PC-9 (cell line): Measurements from ENCODE around the gene BCL11A. TPM values are rescaled to one million over a fixed set of nuclear protein-coding genes. Genes with fewer than 3 reads are reported as not detected.

ENCODE experiments used
- BruUV-seq: library from RNA; stranded (reverse); fragments of 400-500 nt; replicated peaks from 2 replicates; lab custom pipeline; 2021; lab: Mats Ljungman, UMichigan
- CTCF ChIA-PET: fragments of 300-600 bp; sonication (Branson Sonifier 250); formaldehyde crosslinking; loops from one replicate; lab custom pipeline; 2022; ENCODE audit warnings: antibody characterized with exemption; lab: Charles Lee
- POLR2A ChIA-PET: fragments of 300-600 bp; sonication (Branson Sonifier 250); formaldehyde crosslinking; loops from one replicate; lab custom pipeline; 2022; ENCODE audit warnings: antibody characterized with exemption; ENCODE audit not compliant: unreplicated experiment; lab: Charles Lee
- DNase-seq, 2 experiments: peaks; one replicate each; pipeline versions ENCODE4 v3.0.0 to v3.0.0-alpha.2; 2015 to 2022; ENCODE audit warnings: mixed read lengths in 1 of 2
- H2AFZ ChIP-seq: fragments of 200-600 bp; sonication (generic); 2 replicates; pipeline ENCODE4 v1.8.1; 2017; ENCODE audit warnings: antibody characterized with exemption
- H3F3A ChIP-seq: fragments of 200-600 bp; sonication (generic); 2 replicates; pipeline ENCODE4 v1.8.1; 2017; ENCODE audit warnings: antibody characterized with exemption, mild to moderate bottlenecking, low read depth; ENCODE audit not compliant: insufficient read depth
- H3K27ac ChIP-seq: fragments of 200-600 bp; sonication (generic); 2 replicates; pipeline ENCODE4 v1.6.1; 2016; ENCODE audit warnings: mixed run types
- H3K27me3 ChIP-seq: fragments of 200-600 bp; sonication (generic); 2 replicates; pipeline ENCODE4 v1.6.1; 2016; ENCODE audit warnings: low read depth, mixed run types; ENCODE audit not compliant: insufficient read depth
- H3K36me3 ChIP-seq: fragments of 200-600 bp; sonication (generic); 2 replicates; pipeline ENCODE4 v1.6.1; 2016; ENCODE audit warnings: low read depth, mixed run types
- H3K4me1 ChIP-seq: fragments of 200-600 bp; sonication (generic); replicated peaks from 2 replicates; pipeline ENCODE4 v1.6.1; 2016; ENCODE audit warnings: mixed run types; ENCODE audit not compliant: insufficient read depth
- H3K4me2 ChIP-seq: fragments of 200-600 bp; sonication (generic); 2 replicates; pipeline ENCODE4 v1.6.1; 2017; ENCODE audit warnings: mixed run types
- H3K4me3 ChIP-seq: fragments of 200-600 bp; sonication (generic); 2 replicates; pipeline ENCODE4 v1.6.1; 2016; ENCODE audit warnings: mixed run types
- H3K79me2 ChIP-seq: fragments of 200-600 bp; sonication (generic); 2 replicates; pipeline ENCODE4 v1.6.1; 2017; ENCODE audit warnings: low read depth, mixed run types
- H3K9me2 ChIP-seq: fragments of 200-600 bp; sonication (generic); 2 replicates; pipeline ENCODE4 v1.8.1; 2017; ENCODE audit warnings: mild to moderate bottlenecking; ENCODE audit not compliant: insufficient read depth
- H3K9me3 ChIP-seq: fragments of 200-600 bp; sonication (generic); 2 replicates; pipeline ENCODE4 v1.8.1; 2016; ENCODE audit warnings: low read depth; ENCODE audit not compliant: insufficient read depth
- H4K20me1 ChIP-seq: fragments of 200-600 bp; sonication (generic); 2 replicates; pipeline ENCODE4 v1.8.1; 2017; ENCODE audit not compliant: insufficient read depth
- EZH2 ChIP-seq: fragments of 200-600 bp; sonication (generic); IDR thresholded peaks from 2 replicates; pipeline ENCODE4 v1.8.0; 2017; ENCODE audit warnings: antibody characterized with exemption, low read depth
- intact Hi-C: fragments of 100-400 bp; cut with micrococcal nuclease; formaldehyde crosslinking; loops from one replicate; pipeline ENCODE4 v1.10.0; 2022; ENCODE audit not compliant: unreplicated experiment
- total RNA-seq: library from RNA; stranded (reverse); gene quantifications from 2 replicates; pipeline ENCODE4 v1.2.3, GENCODE V29; 2021
- TF ChIP-seq, protein P1 (sequence below): fragments of 200-600 bp; sonication (generic); conservative IDR thresholded peaks from 2 replicates; pipeline ENCODE4 v1.6.1; 2017; ENCODE audit warnings: mixed run types, antibody characterized with exemption, mild to moderate bottlenecking, moderate library complexity

Gene BCL11A
- total RNA-seq, 1 experiment from 2014 or later = not detected

DNA sequence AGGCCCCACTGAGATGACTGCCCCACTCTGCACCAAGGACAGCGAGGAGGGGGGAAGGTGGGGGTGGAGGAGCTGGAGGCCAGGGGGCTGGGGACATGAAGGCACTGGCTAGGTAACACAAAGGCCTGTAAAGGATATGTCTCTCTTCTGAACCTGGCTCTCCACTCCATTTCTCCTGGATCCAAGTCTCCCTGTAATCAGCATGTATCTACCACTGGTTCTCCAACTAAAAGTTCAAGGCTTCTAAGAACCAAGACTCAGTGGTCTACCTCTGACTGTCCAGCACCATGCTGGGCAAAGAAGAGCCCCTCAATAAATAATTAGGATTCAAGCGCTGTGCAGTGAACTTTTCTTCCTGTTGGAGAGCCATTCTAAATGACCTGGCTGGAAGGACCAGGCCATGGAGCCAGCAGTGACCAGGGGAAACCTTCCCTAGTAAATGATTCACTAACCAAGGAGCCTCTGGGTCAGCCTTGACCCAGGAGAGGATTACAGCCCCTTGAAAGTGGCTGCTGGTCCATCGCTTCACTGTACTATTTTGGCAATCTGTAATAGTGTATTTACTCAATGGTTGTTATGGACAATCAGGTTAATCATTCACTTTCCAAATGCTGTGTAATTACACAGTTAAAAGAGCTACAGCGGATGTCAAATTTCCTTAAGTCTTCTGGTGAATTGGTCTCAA is 73.2 kb downstream of the BCL11A start:
- Histone ChIP-seq H3K4me1 (no peaks in the 10 kb centered on the region), H3K4me3 (no peak overlapping the region), H3K27ac (no peak overlapping the region), H3K79me2 (no peaks in the 10 kb centered on the region), H3K4me2 (no peak overlapping the region), H4K20me1 (no peaks in the 10 kb centered on the region), H3K27me3 (peaks cover 96% of the 10 kb centered on the region), H3F3A (no peaks in the 10 kb centered on the region), H3K9me3 (no peaks in the 10 kb centered on the region), H2AFZ (no peak overlapping the region), H3K36me3 (no peaks in the 10 kb centered on the region), H3K9me2 (no peaks in the 10 kb centered on the region)
- POLR2A ChIA-PET = no interaction called here
- no peak for DNase-seq
- CTCF ChIA-PET = no interaction called here
- BruUV-seq = no TSS peak
- TF ChIP-seq, protein P1, sequence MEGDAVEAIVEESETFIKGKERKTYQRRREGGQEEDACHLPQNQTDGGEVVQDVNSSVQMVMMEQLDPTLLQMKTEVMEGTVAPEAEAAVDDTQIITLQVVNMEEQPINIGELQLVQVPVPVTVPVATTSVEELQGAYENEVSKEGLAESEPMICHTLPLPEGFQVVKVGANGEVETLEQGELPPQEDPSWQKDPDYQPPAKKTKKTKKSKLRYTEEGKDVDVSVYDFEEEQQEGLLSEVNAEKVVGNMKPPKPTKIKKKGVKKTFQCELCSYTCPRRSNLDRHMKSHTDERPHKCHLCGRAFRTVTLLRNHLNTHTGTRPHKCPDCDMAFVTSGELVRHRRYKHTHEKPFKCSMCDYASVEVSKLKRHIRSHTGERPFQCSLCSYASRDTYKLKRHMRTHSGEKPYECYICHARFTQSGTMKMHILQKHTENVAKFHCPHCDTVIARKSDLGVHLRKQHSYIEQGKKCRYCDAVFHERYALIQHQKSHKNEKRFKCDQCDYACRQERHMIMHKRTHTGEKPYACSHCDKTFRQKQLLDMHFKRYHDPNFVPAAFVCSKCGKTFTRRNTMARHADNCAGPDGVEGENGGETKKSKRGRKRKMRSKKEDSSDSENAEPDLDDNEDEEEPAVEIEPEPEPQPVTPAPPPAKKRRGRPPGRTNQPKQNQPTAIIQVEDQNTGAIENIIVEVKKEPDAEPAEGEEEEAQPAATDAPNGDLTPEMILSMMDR = no peak
- TF ChIP-seq EZH2 = no peak
- intact Hi-C loops = no loop called here

DNA sequence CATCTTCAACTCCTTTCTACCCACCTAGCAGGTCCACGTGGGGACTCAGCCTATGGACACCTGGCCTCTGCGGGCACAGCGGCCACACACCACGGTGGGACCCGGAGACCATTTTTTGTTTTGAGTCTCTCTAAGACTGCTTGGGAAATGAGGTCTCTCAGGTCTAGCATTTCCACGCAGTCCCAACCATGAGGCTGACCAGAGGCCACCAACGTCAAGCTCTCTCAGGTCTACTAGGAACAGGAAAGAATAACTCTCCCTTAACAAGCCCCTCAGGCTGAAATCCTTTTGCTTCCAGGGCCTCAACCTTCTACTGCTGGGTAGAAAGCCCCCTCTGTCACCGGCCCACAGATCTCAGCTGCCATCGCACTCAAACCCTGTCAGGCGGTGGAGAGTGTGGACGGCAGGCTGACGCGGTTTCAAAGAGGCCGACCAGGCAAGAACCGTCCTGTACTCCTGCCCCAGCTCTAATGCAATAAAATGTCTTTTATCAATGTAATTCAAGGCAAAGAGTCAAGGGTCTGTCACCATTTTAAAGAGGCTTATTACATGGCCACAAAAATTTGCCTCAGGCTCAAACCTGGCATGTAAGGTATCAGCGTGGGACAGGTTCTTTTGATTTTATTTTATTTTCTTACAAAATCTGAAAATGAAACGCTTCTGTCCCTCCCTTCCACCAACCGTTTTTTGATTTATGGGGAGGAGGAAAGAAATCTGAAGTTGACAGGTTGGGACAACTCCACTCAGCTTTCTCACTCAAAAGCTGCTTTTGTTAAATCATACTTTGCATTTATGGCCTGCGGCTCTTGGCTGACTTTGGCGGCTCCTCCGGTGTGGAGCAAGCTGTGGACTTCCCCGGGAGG is 74.0 kb downstream of the BCL11A start:
- Histone ChIP-seq H3K9me3 (no peaks in the 10 kb centered on the region), H2AFZ (no peak overlapping the region), H3K27me3 (peaks cover 98% of the 10 kb centered on the region), H3K4me2 (no peak overlapping the region), H3K9me2 (no peaks in the 10 kb centered on the region), H4K20me1 (no peaks in the 10 kb centered on the region), H3K79me2 (no peaks in the 10 kb centered on the region), H3K27ac (no peak overlapping the region), H3K4me3 (no peak overlapping the region), H3F3A (no peaks in the 10 kb centered on the region), H3K36me3 (no peaks in the 10 kb centered on the region), H3K4me1 (no peaks in the 10 kb centered on the region)
- intact Hi-C loops = no loop called here
- POLR2A ChIA-PET = no interaction called here
- no TSS peak for BruUV-seq
- no peak for DNase-seq
- CTCF ChIA-PET = no interaction called here
- TF ChIP-seq, protein P1 = no peak
- TF ChIP-seq EZH2 = no peak

DNA sequence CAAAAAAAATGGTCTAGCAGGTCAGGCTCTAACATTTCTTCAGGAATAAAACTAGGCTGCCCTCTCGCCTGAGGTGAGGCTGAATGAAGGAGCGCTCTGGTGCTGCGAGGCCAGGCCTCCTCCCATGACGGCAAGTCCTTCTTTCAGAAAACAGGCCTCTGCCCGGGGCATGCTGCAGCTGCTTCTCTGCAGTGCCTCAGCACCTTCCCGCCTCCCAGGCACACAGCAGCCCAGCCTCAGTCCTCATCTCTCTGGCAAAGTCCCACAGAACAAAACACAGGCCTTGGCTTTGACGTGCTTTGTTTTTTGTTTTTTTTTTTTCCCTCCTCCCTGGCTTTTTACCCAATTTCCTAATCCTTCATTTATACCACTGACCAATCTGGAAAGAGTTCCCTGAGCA is 74.8 kb downstream of the BCL11A start:
- POLR2A ChIA-PET = no interaction called here
- H3K27ac ChIP-seq = no peak overlapping the region
- no peak overlapping the region for H3K4me3 ChIP-seq
- no peaks in the 10 kb centered on the region for H3F3A ChIP-seq
- TF ChIP-seq, protein P1 = no peak
- no peak for TF ChIP-seq EZH2
- BruUV-seq = no TSS peak
- CTCF ChIA-PET = no interaction called here
- no peaks in the 10 kb centered on the region for H4K20me1 ChIP-seq
- H3K79me2 ChIP-seq = no peaks in the 10 kb centered on the region
- no peak for DNase-seq
- H3K4me2 ChIP-seq = no peak overlapping the region
- H3K36me3 ChIP-seq = no peaks in the 10 kb centered on the region
- H3K9me2 ChIP-seq = no peaks in the 10 kb centered on the region
- H2AFZ ChIP-seq = no peak overlapping the region
- H3K27me3 ChIP-seq = peaks cover 100% of the 10 kb centered on the region
- intact Hi-C loops = no loop called here
- no peaks in the 10 kb centered on the region for H3K4me1 ChIP-seq
- no peaks in the 10 kb centered on the region for H3K9me3 ChIP-seq
